B cell (primary cell): ENCODE measurements around the gene MGMT.

Experiments used
- EZH2 ChIP-seq: IDR thresholded peaks from 2 replicates; pipeline ENCODE4 v1.6.1; 2012; ENCODE audit warnings: borderline replicate concordance, low read depth, mild to moderate bottlenecking, moderate library complexity, low read length; ENCODE audit not compliant: insufficient read depth, poor library complexity, severe bottlenecking
- TF ChIP-seq, protein P1 (sequence below): fragments of 200-600 bp; IDR thresholded peaks from one replicate; pipeline ENCODE4 v1.8.0; 2022; ENCODE audit warnings: antibody characterized with exemption, mild to moderate bottlenecking

DNA sequence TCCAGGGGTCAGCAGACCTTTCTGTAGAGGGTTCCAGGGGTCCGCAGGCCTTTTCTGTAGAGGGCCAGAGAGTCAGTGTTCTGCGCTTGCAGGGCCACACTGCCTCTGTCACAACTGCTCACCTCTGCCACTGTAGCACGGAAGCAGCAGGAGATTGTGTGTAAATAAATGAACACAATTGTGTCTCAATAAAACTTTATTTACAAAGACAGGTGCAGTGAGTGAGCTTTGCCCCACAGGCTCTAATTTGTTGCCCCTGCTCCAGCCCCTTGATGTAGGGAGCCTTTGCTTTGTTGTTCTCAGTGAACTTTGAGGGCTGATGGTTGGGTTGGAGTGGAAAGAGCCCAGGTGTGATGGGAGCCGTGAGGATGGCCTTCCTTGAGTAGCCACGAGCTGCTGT is 67.8 kb downstream of the MGMT start:
- no peak for TF ChIP-seq EZH2
- TF ChIP-seq, protein P1, sequence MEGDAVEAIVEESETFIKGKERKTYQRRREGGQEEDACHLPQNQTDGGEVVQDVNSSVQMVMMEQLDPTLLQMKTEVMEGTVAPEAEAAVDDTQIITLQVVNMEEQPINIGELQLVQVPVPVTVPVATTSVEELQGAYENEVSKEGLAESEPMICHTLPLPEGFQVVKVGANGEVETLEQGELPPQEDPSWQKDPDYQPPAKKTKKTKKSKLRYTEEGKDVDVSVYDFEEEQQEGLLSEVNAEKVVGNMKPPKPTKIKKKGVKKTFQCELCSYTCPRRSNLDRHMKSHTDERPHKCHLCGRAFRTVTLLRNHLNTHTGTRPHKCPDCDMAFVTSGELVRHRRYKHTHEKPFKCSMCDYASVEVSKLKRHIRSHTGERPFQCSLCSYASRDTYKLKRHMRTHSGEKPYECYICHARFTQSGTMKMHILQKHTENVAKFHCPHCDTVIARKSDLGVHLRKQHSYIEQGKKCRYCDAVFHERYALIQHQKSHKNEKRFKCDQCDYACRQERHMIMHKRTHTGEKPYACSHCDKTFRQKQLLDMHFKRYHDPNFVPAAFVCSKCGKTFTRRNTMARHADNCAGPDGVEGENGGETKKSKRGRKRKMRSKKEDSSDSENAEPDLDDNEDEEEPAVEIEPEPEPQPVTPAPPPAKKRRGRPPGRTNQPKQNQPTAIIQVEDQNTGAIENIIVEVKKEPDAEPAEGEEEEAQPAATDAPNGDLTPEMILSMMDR = no peak
